Measurements from ENCODE around the gene BEGAIN.

Gene BEGAIN

GRCh38 chr14:100581228-100582145 lies 5.7 kb downstream of the BEGAIN start:
- DNase-seq (ENCODE audit: low read depth in 2 of 2): no peak

GRCh38 chr14:100580316-100581227 lies 6.6 kb downstream of the BEGAIN start:
- DNase-seq (ENCODE audit: low read depth in 2 of 2): no peak

- no peak for DNase-seq (ENCODE audit: low read depth in 2 of 2)
Observed at GRCh38 chr14:100578552-100578951, 8.7 kb downstream of the BEGAIN start.

- no peak for DNase-seq (ENCODE audit: low read depth in 2 of 2)
Observed at GRCh38 chr14:100577986-100578431, 9.2 kb downstream of the BEGAIN start.

- no peak for DNase-seq (ENCODE audit: low read depth in 2 of 2)
Observed at GRCh38 chr14:100577321-100577985, 9.8 kb downstream of the BEGAIN start.

- DNase-seq (ENCODE audit: low read depth in 2 of 2): no peak
Observed at GRCh38 chr14:100576091-100577085, 10.8 kb downstream of the BEGAIN start.

DNA sequence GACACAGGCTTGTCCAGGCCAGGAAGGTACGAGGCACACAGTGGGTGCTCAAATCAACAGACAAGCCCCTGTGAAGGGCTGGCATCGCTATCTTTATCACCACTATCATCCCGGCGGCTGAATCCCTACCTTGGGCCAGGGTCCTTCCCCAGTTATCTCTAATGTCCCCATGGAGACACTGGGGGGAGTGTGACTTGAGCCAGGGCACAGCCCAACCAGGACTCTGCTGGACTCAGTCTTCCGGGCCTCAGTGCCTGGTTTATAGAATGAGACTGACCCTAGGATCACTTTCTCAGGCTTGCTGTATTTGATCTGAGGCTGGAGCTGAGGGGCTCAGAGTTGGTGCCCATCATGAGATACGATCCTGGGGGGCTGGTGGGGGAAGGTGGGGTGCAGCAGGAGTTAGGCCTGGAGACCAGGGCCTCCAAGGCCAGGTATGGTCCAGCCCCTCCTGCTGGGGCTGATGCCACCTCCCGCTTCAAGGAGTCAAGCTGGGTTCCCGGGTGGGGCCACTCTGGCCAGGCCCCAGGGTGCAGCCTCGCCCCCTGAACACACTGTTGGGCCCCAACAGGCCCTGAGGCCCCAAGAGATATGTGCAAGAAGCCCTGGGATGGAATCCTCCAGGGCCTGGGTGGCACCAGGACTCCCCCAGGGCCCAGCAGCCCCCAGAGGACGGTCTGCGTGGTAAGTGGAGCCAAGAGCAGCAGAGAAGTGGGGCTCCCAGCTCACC lies 11.8 kb downstream of the BEGAIN start:
- no peak for DNase-seq (ENCODE audit: low read depth in 2 of 2)

GRCh38 chr14:100574642-100575031 lies 12.6 kb downstream of the BEGAIN start:
- DNase-seq (ENCODE audit: low read depth in 2 of 2): no peak

DNA sequence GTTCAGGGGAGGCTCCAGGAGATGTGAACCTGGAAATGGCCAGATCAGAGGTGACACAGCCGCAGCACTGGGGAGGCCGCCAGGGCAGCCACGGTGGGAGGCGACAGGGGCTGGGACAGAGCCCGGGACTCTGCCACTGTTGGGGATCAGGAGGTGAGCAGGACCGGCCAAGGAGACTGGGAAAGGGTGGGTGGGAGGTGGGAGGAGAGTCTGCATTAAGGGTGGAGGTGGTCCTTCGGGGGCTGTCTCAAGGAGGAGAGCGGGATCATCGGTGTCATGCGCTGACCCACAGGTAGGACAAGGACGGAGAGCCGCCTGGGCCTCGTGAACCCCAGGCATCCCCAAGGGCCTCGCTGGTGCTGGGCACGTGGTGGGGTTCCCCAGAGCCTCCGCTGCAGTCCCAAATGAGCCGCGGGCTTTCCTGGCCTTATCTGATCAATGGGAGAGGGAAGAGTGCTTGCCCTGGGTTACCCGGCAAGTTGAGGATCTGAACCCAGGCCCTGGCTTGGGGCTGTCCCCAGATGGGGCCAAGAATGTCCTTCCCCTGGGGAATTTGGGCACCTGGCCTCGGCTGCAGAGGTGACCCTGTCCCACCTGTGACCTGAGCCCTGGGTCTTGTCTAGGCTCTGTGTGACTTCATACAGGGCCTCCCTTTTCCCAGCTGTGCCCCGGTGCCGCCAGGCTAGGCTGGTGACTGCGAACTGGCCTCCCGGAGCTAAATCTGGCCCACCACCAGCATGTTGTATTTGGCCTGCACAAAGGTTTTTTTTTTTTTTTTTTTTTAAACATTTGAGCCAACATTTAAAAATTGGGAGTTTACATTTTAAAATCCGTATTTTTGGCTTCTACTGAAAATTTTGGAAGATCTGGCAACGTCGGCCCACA lies 13.2 kb downstream of the BEGAIN start:
- no peak for DNase-seq (ENCODE audit: low read depth in 2 of 2)

DNA sequence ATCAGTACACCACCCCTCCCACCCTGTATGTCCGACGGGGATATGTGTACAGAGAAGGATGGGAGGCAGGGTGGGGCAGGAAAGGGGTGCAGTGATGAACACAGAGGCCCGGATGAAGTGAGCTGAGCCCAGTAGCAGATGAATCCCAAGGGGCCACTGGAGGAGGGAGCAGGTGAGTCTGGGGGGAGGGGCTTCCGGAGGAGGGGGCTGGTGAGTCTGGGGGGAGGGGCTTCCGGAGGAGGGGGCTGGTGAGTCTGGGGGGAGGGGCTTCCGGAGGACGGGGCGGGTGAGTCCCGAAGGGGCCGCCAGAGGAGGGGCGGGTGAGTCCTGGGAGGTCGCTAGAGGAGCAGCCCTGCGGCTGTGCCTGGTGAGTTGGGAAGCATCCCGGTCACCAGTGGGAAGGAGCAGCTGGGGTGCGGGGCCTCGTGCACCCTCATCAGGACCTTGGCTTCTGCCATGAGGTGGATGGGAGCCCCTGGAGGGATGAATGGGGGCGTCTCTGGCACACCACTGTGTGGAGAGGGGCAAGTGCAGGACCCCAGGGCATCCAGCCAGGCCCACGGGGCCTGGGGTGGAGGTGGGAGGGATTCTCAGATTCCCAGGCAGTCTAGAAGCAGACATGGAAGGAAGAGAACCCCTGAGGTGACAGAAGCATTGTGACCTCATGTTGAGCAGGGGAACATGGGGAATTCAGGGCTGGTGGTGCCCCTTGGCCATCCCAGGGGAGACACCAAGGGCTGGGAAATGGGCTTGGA lies 14.0 kb downstream of the BEGAIN start:
- DNase-seq (ENCODE audit: low read depth in 2 of 2): no peak

DNA sequence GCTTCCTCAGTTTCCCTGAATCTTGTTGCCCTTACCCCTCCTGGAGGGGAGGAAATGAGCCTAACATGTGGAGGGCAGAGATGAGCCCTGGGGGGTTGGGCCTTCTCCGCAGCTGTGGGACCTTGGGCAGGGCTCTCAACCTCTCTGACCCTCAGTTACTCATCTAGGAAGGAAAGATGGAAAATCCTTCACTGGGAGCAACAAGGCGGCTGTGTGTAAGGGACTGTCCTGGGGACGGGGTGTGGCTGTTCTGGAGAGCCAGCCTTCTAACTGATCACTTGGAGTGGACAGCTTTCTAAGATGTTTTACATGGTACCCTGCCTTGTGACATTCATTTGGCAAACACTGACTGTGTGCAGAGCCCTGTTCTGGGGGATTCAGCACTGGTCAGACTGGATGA lies 14.7 kb downstream of the BEGAIN start:
- no peak for DNase-seq (ENCODE audit: low read depth in 2 of 2)

DNA sequence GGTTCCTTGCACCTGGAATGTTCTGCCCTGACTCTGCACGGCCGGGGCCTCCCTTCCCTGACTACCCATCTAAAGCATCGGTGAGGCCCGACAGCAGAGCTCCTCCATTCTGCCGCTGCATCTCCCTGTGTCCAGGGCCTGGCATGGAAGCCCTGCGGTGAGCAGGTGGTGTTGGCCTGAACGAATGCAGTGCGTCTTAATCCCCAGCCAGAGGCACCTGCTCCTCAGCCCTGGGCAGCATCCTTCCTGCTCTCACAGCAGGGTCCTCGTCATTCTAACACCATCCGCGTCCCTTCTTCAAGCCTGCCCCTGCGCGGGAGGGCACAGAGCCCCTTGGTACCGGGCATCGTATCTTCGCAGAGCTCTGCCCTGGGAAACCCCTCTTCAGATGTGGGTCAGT lies 15.4 kb downstream of the BEGAIN start:
- DNase-seq (ENCODE audit: low read depth in 2 of 2): no peak

DNA sequence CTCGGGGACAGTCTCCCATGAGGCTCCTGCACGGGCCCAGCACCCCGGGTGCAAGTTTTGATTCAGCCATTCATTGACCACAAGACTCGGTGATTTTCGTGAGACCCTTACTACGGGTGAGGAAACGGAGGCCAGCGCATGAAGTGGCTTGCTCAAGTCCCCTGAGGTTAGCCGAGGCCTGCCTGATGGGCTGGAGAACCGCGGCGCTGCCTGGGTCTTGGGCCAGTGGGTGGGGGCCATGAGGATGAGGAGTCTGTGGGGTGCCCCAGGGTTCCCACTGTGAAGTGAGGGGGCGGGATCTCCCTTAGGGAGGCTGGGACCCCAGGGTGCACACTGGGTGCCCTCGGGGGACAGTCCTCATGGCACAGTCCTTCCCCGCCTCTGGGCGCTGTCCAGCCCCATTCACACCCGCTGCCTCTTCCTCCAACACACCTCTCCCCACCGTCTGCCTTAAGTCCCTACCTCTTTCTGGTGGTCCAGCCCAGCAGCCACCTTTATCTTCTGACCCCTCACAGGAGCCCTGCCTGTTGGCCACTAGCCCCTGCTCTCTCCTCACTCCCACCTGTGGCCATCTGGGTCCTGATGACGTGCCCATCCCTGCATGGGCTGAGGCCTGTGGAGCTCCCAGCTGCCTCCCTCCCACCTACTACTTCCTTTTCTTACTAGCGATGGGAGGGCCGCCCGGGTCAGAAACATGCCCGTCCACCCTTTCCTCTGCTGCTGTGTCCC lies 16.3 kb downstream of the BEGAIN start:
- DNase-seq (ENCODE audit: low read depth in 2 of 2): no peak

- DNase-seq (ENCODE audit: low read depth in 2 of 2): no peak
Observed at GRCh38 chr14:100569734-100570286, 17.4 kb downstream of the BEGAIN start.

DNA sequence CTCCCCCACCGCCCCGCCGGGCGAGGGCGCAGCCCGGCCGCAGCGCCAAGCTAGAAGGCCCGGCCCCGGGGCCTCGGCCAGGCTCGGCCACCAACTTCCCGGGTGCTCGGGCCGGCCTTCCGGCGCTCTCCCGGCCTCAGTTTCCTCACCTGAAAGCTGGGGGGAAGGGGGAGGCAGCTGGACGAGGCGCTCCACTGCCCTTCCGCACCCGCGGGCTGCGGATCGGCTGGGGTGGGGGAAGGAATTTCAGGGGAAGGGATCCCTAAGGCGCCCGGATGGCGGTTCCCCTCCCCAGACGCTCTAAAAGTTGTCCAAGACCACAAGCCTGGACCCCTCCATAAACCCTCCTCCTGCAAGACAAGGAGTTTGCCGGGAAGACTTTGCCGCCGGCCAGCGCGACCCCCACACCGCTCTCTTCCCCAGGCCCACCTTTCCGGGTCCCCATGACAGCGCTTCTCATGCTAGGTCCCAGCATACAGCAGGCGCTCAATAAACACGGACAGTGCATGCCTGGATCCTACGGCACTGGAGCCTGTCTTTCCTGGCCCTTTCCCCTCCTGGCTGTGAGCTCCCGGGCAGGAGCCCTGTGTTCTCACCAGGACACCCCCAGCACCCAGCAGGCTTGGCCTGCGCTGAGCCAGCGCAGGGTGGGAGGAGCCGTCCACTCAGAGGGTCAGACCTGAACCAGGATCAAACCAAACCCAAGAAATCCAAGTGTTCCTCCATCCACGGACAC lies 18.1 kb downstream of the BEGAIN start:
- DNase-seq (ENCODE audit: low read depth in 2 of 2): no peak

GRCh38 chr14:100568164-100568997 lies 18.8 kb downstream of the BEGAIN start:
- no peak for DNase-seq (ENCODE audit: low read depth in 2 of 2)

Data from stimulated activated CD8-positive, alpha-beta memory T cell treated with anti-CD3 and anti-CD28 coated beads, Interleukin-7, amount 100 ng/mL, for 1 hour (primary cell).